K562 (cell line): ENCODE results near the gene KIF1A. TPM values are rescaled to one million over a fixed set of nuclear protein-coding genes. Genes with fewer than 3 reads are reported as not detected.

ENCODE experiments used
- EHMT2 ChIP-seq: fragments of 450-650 bp; IDR thresholded peaks from 2 replicates; pipeline ENCODE4 v1.6.1; 2018; ENCODE audit warnings: antibody characterized with exemption
- HMBOX1 ChIP-seq: sonication (generic); IDR thresholded peaks from 2 replicates; pipeline ENCODE4 v1.6.1; 2016
- LARP7 ChIP-seq: fragments of 450-650 bp; IDR thresholded peaks from 2 replicates; pipeline ENCODE4 v1.6.1; 2016
- RAD21 ChIP-seq, 2 experiments: fragments of 250-450 bp in 1 of 2; fragments of 450-650 bp in 1 of 2; sonication (Bioruptor Pico) in 1 of 2; formaldehyde crosslinking in 1 of 2; IDR thresholded peaks in 1 of 2; conservative IDR thresholded peaks in 1 of 2; 2 replicates each; pipeline versions ENCODE4 v1.4.0 to v1.8.0; 2020 to 2022; ENCODE audit warnings: mild to moderate bottlenecking in 2 of 2, moderate library complexity in 1 of 2
- RBM22 ChIP-seq: fragments of 200-400 bp; formaldehyde crosslinking; IDR thresholded peaks from 2 replicates; pipeline ENCODE4 v1.6.1; 2018; ENCODE audit warnings: low read length, low read depth; ENCODE audit not compliant: poor library complexity, severe bottlenecking
- TBP ChIP-seq: optimal IDR thresholded peaks from 2 replicates; pipeline ENCODE3; 2011; ENCODE audit warnings: low read depth, low read length, improper control_type of control experiment
- THRAP3 ChIP-seq: fragments of 450-650 bp; IDR thresholded peaks from 2 replicates; pipeline ENCODE4 v1.6.1; 2016; ENCODE audit warnings: mild to moderate bottlenecking, inconsistent platforms, borderline replicate concordance
- ZBTB12 ChIP-seq: fragments of 250-450 bp; sonication (Bioruptor Pico); IDR thresholded peaks from 2 replicates; pipeline ENCODE4 v1.4.0; 2020
- ZNF354B ChIP-seq: fragments of 250-450 bp; sonication (Bioruptor Pico); IDR thresholded peaks from 2 replicates; pipeline ENCODE4 v1.4.0; 2020
- polyA plus RNA-seq, 8 experiments: library from polyadenylated mRNA; depleted of rRNA in 4 of 8; stranded (reverse) in 5 of 8; unstranded in 3 of 8; fragments of >200 nt; fragmentation: Nextera tagmentation in 2 of 8; fragmentation: Illumina TruSeq in 1 of 8; extraction: Ambion mirVana in 2 of 8; extraction: Trizol in 1 of 8; gene quantifications; 2 replicates each; pipeline versions ENCODE4 v1.2.1 to v1.2.3, GENCODE V29; 2011 to 2014; ENCODE audit warnings: inconsistent platforms in 1 of 8, missing spikeins in 1 of 8
- total RNA-seq, 7 experiments: library from RNA; depleted of rRNA in 6 of 7; stranded (reverse); fragments of >200 nt in 6 of 7; fragmentation: Illumina TruSeq in 2 of 7; extraction: Trizol in 2 of 7; gene quantifications; 2 replicates each; pipeline versions ENCODE4 v1.2.1 to v1.2.3, GENCODE V29; 2011 to 2021; ENCODE audit warnings: low replicate concordance in 1 of 7

The KIF1A gene
- total and polyA plus RNA-seq, 9 of the 15 experiments (the other 6 are each of a cell fraction or from before 2014, with no cell fraction given), result 0.07 to 1.4 (median 0.45) TPM; not detected in 2

- TF ChIP-seq RBM22 (no peak), HMBOX1 (no peak), RAD21 (CRISPR knock-in tag; conservative IDR thresholded peaks at IDR 0.05 in 1 of 2, IDR thresholded peaks at IDR 0.05 in 1 of 2) (peak in 1 of 2 experiments; percentile 65; a peak in 2 of 4 replicates), ZBTB12 (CRISPR knock-in tag) (no peak), EHMT2 (peak; percentile 55; the same call in 1 of the 2 replicates), ZNF354B (CRISPR knock-in tag) (no peak), LARP7 (no peak), THRAP3 (no peak), TBP (no peak)
Observed at GRCh38 chr2:240840435-240841060, 20.5 kb upstream of the KIF1A start (continued).
